Endodermal cell (in vitro differentiated cells): Measurements from ENCODE around the gene KCNK10. TPM values are rescaled to one million over a fixed set of nuclear protein-coding genes. Genes with fewer than 3 reads are reported as not detected.

ENCODE experiments used
- DNase-seq: peaks from one replicate; pipeline ENCODE4 v3.0.0-alpha.2; 2017
- H3K27ac ChIP-seq: 2 replicates; pipeline ENCODE4 v1.5.1; 2013; ENCODE audit warnings: mild to moderate bottlenecking, low read depth, low read length, moderate library complexity
- H3K27me3 ChIP-seq: 2 replicates; pipeline ENCODE4 v1.6.1; 2013; ENCODE audit warnings: mild to moderate bottlenecking, low read length, moderate library complexity; ENCODE audit not compliant: insufficient read depth, control insufficient read depth, poor library complexity, severe bottlenecking
- H3K36me3 ChIP-seq: 2 replicates; pipeline ENCODE4 v1.7.0; 2013; ENCODE audit warnings: mild to moderate bottlenecking, low read length, moderate library complexity; ENCODE audit not compliant: control insufficient read depth, insufficient read depth
- H3K4me1 ChIP-seq: one replicate; pipeline ENCODE4 v1.7.0; 2013; ENCODE audit warnings: low read length; ENCODE audit not compliant: control insufficient read depth, insufficient read depth
- H3K4me3 ChIP-seq: 2 replicates; pipeline ENCODE4 v1.5.1; 2013; ENCODE audit warnings: mild to moderate bottlenecking, low read length, moderate library complexity
- H3K9ac ChIP-seq: 2 replicates; pipeline ENCODE4 v1.6.1; 2013; ENCODE audit warnings: mild to moderate bottlenecking, low read length, moderate library complexity; ENCODE audit not compliant: poor library complexity, severe bottlenecking; ENCODE audit errors: extremely low read depth
- H3K9me3 ChIP-seq: 2 replicates; pipeline ENCODE4 v1.6.1; 2013; ENCODE audit warnings: mild to moderate bottlenecking, low read length, moderate library complexity; ENCODE audit not compliant: control insufficient read depth
- H3K27ac Mint-ChIP-seq: 2 replicates; pipeline ENCODE4 v1.8.0; 2020; ENCODE audit warnings: mixed read lengths
- H3K27me3 Mint-ChIP-seq: 2 replicates; pipeline ENCODE4 v1.8.0; 2021; ENCODE audit warnings: mild to moderate bottlenecking, mixed read lengths; ENCODE audit not compliant: insufficient read depth
- H3K36me3 Mint-ChIP-seq: 2 replicates; pipeline ENCODE4 v1.8.0; 2020; ENCODE audit warnings: low read depth, mixed read lengths
- H3K4me1 Mint-ChIP-seq: 2 replicates; pipeline ENCODE4 v1.8.0; 2020; ENCODE audit warnings: mixed read lengths
- H3K4me3 Mint-ChIP-seq: 2 replicates; pipeline ENCODE4 v1.8.0; 2020; ENCODE audit warnings: mild to moderate bottlenecking, moderate library complexity, mixed read lengths
- H3K9me3 Mint-ChIP-seq: 2 replicates; pipeline ENCODE4 v1.8.0; 2020; ENCODE audit warnings: mild to moderate bottlenecking, mixed read lengths
- WGBS, 2 experiments: methylation state at CpG; one replicate each; pipeline versions ENCODE4 v1.1.5 to v1.1.7; 2013; ENCODE audit warnings: missing lambda C conversion rate in 2 of 2, mixed read lengths in 1 of 2; ENCODE audit not compliant: insufficient coverage in 1 of 2, insufficient read length in 1 of 2; 5-methylcytosine and 5-hydroxymethylcytosine counted together
- total RNA-seq, 2 donors: library from RNA; stranded (reverse); fragmentation: NEBNext Ultra II Directional in 1 of 2; extraction: Animal tissue kit (Norgen Biotek cat#: 25700) in 1 of 2; gene quantifications; 2 replicates in 1 of 2; 3 replicates in 1 of 2; pipeline ENCODE4 v1.2.1, GENCODE V29; 2021
- TF ChIP-seq, protein P1 (sequence below): fragments of 200-600 bp; sonication (generic); conservative IDR thresholded peaks from 2 replicates; pipeline ENCODE4 v1.5.0; 2021; ENCODE audit warnings: antibody characterized with exemption, mild to moderate bottlenecking

Gene KCNK10
- total RNA-seq, 2 donors from 2014 or later, result 0.24 to 1.8 TPM

DNA sequence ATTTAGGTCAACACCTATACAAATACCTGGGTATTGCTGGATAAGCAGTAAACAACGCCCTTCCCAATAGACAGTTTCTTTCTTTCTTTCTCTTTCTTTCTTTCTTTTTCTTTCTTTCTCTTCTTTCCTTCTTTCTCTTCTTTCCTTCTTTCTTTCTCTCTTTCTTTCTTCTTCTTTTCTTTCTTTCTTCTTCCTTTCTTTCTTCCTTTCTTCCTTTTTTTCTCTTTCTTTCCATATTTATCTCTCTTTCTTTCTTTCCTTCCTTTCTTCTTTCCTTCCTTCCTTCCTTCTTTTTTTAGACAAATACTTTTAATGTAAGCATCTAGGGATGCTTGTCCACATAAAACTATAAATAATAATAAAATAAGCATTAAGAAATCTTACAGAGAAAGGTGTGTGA lies 123.2 kb downstream of the KCNK10 start:
- H3K9me3 ChIP-seq, result no peaks in the 10 kb centered on the region
- no peak overlapping the region for H3K9ac ChIP-seq
- H3K27me3 Mint-ChIP-seq, result peaks cover 5% of the 10 kb centered on the region
- no peak overlapping the region for H3K4me3 ChIP-seq
- H3K27ac ChIP-seq, result no peak overlapping the region
- no peaks in the 10 kb centered on the region for H3K27me3 ChIP-seq
- no peaks in the 10 kb centered on the region for H3K36me3 Mint-ChIP-seq
- DNase-seq, result no peak
- TF ChIP-seq, protein P1, sequence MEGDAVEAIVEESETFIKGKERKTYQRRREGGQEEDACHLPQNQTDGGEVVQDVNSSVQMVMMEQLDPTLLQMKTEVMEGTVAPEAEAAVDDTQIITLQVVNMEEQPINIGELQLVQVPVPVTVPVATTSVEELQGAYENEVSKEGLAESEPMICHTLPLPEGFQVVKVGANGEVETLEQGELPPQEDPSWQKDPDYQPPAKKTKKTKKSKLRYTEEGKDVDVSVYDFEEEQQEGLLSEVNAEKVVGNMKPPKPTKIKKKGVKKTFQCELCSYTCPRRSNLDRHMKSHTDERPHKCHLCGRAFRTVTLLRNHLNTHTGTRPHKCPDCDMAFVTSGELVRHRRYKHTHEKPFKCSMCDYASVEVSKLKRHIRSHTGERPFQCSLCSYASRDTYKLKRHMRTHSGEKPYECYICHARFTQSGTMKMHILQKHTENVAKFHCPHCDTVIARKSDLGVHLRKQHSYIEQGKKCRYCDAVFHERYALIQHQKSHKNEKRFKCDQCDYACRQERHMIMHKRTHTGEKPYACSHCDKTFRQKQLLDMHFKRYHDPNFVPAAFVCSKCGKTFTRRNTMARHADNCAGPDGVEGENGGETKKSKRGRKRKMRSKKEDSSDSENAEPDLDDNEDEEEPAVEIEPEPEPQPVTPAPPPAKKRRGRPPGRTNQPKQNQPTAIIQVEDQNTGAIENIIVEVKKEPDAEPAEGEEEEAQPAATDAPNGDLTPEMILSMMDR, result no peak
- H3K27ac Mint-ChIP-seq, result no peak overlapping the region
- no peaks in the 10 kb centered on the region for H3K36me3 ChIP-seq
- 80 to 89% methylated on average over 1 of the region's 1 CpG for WGBS, 2 experiments
- H3K4me1 ChIP-seq, result peaks cover 4% of the 10 kb centered on the region
- peaks cover 1% of the 10 kb centered on the region for H3K9me3 Mint-ChIP-seq
- H3K4me3 Mint-ChIP-seq, result no peak overlapping the region
- H3K4me1 Mint-ChIP-seq, result peaks cover 14% of the 10 kb centered on the region

DNA sequence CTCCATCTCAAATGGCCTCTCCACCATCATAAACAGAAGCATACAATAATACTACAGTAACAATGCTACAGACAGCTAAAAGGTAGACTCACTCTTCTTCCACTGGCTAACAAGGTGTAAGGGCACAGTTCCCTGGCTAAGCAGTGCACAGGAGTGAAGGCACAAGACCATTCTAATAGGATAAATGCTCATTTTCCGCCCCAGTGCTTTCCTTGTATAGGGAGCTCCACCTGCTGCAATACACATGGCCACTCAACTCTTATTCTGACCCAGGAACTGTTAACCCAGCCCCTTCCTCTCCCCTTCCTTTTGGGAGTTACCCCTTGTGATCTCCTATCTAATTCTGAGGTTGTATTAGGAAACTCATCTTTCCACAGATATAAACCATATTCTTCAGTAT lies 124.6 kb downstream of the KCNK10 start:
- Mint-ChIP-seq H3K9me3 (peaks cover 1% of the 10 kb centered on the region), H3K27ac (no peak overlapping the region), H3K4me1 (peaks cover 18% of the 10 kb centered on the region), H3K27me3 (peaks cover 4% of the 10 kb centered on the region), H3K4me3 (no peak overlapping the region), H3K36me3 (no peaks in the 10 kb centered on the region)
- Histone ChIP-seq H3K36me3 (no peaks in the 10 kb centered on the region), H3K4me3 (no peak overlapping the region), H3K9me3 (no peaks in the 10 kb centered on the region), H3K27ac (no peak overlapping the region), H3K9ac (no peak overlapping the region), H3K4me1 (peaks cover 4% of the 10 kb centered on the region), H3K27me3 (no peaks in the 10 kb centered on the region)
- TF ChIP-seq, protein P1, result no peak
- 83 to 89% methylated on average over 1 of the region's 1 CpG for WGBS, 2 experiments
- DNase-seq, result no peak

DNA sequence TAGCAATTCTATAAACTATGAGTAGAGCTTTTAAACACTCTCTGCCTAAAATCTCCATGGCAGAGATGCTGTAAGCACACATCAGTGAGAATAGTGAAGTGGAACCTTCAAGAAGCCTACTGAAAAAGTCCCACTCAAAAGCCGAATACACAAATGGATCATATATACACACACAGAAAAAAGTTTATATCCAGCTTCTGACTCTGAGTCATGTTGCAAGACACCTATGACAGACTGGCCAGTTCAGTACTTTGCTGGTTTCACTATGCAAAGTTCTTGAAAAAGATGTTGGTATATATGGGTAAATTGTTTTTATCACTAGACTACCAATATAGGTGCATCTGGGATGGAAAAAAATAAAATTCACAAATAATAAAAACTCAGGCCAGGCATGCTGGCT lies 126.1 kb downstream of the KCNK10 start:
- DNase-seq, result no peak
- TF ChIP-seq, protein P1, result no peak
- no peak overlapping the region for H3K4me3 Mint-ChIP-seq
- no peak overlapping the region for H3K27ac Mint-ChIP-seq
- Histone ChIP-seq H3K4me1 (peaks cover 4% of the 10 kb centered on the region), H3K4me3 (no peak overlapping the region), H3K9me3 (no peaks in the 10 kb centered on the region), H3K27me3 (no peaks in the 10 kb centered on the region), H3K27ac (no peak overlapping the region), H3K9ac (no peak overlapping the region), H3K36me3 (no peaks in the 10 kb centered on the region)
- peaks cover 22% of the 10 kb centered on the region for H3K4me1 Mint-ChIP-seq
- H3K9me3 Mint-ChIP-seq, result peaks cover 1% of the 10 kb centered on the region
- WGBS, 2 experiments, result 79% methylated on average over 1 of the region's 1 CpG; no CpG with 5 or more reads in 1 of the 2 experiments
- H3K27me3 Mint-ChIP-seq, result no peaks in the 10 kb centered on the region
- H3K36me3 Mint-ChIP-seq, result no peaks in the 10 kb centered on the region
